HepG2 (cell line): Measurements from ENCODE around the gene IGIP. TPM values are rescaled to one million over a fixed set of nuclear protein-coding genes. Genes with fewer than 3 reads are reported as not detected.
A peak's percentile ranks its signal among the peaks of the same experiment; 100 is the strongest.

Experiments
- ATAC-seq: fragments of 200-7000 bp; cut with Tn5 transposase; 3 replicates; pipeline ENCODE4 v1.9.1; 2020; ENCODE audit warnings: mild to moderate bottlenecking, moderate library complexity
- BruUV-seq: library from RNA; stranded (reverse); fragments of 400-500 nt; replicated peaks from 2 replicates; lab custom pipeline; 2021; lab: Mats Ljungman, UMichigan
- CTCF ChIA-PET: fragments of 300-600 bp; formaldehyde crosslinking; extraction: SDS; loops from one replicate; lab custom pipeline; 2021; ENCODE audit warnings: low total read pairs, inconsistent platforms, low intra/inter-chr PET ratio; lab: Yijun Ruan, JAX
- POLR2A ChIA-PET: fragments of 350-600 bp; sonication (Branson Sonifier 250); formaldehyde crosslinking; loops from one replicate; lab custom pipeline; 2020; ENCODE audit warnings: antibody characterized with exemption, inconsistent platforms; lab: Yijun Ruan, JAX
- DNase-seq: peaks from one replicate; pipeline ENCODE4 v3.0.0-alpha.2; 2015; ENCODE audit warnings: low spot score
- FAIRE-seq: peaks from 3 replicates; lab custom pipeline; 2011; peaks lifted over from hg19 to GRCh38; lab: Jason Lieb, UNC
- H2AFZ ChIP-seq: one replicate; pipeline ENCODE4 v1.6.1; 2011; ENCODE audit warnings: low read length, inconsistent platforms
- H3K27ac ChIP-seq: fragments of 300-600 bp; 3 replicates; pipeline ENCODE4 v1.8.0; 2011; ENCODE audit warnings: mixed run types, mild to moderate bottlenecking, mixed read lengths, low read length, inconsistent platforms; ENCODE audit not compliant: insufficient read depth; ENCODE audit errors: extremely low read length
- H3K27me3 ChIP-seq, 2 experiments: fragments of 200-600 bp in 1 of 2; 2 replicates in 1 of 2; 3 replicates in 1 of 2; pipeline versions ENCODE4 v1.6.0 to v1.8.0; 2011; ENCODE audit warnings: low read length in 2 of 2, mild to moderate bottlenecking in 2 of 2, moderate library complexity in 2 of 2, inconsistent platforms in 1 of 2; ENCODE audit not compliant: insufficient read depth in 2 of 2, control insufficient read depth in 1 of 2
- H3K36me3 ChIP-seq, 2 experiments: fragments of 200-600 bp in 1 of 2; replicated peaks in 1 of 2; 2 replicates in 1 of 2; 3 replicates in 1 of 2; pipeline versions ENCODE4 v1.5.1 to v1.8.0; 2011; ENCODE audit warnings: low read length in 2 of 2, inconsistent platforms in 1 of 2; ENCODE audit not compliant: insufficient read depth in 2 of 2, control insufficient read depth in 1 of 2
- H3K4me1 ChIP-seq: 2 replicates; pipeline ENCODE4 v1.5.1; 2012; ENCODE audit warnings: low read length, inconsistent platforms; ENCODE audit not compliant: insufficient read depth
- H3K4me2 ChIP-seq: 2 replicates; pipeline ENCODE4 v1.6.0; 2011; ENCODE audit warnings: low read depth, low read length, inconsistent platforms
- H3K4me3 ChIP-seq, 3 experiments: fragments of 200-600 bp in 1 of 3; sonication (generic), shearing (Covaris generic) in 1 of 3; replicated peaks in 1 of 3; 2 replicates each; pipeline ENCODE4 v1.5.1; 2011 to 2016; ENCODE audit warnings: low read length in 3 of 3, inconsistent platforms in 2 of 3, low read depth in 2 of 3, mild to moderate bottlenecking in 2 of 3, control low read depth in 1 of 3, mixed read lengths in 1 of 3; ENCODE audit not compliant: insufficient read depth in 1 of 3
- H3K79me2 ChIP-seq: one replicate; pipeline ENCODE4 v1.6.1; 2011; ENCODE audit warnings: low read length, inconsistent platforms; ENCODE audit not compliant: insufficient read depth
- H3K9ac ChIP-seq: 2 replicates; pipeline ENCODE4 v1.6.0; 2011; ENCODE audit warnings: mild to moderate bottlenecking, low read depth, low read length, inconsistent platforms; ENCODE audit not compliant: insufficient read depth
- H3K9me3 ChIP-seq: 2 replicates; pipeline ENCODE4 v1.5.1; 2012; ENCODE audit warnings: mild to moderate bottlenecking, low read length
- H4K20me1 ChIP-seq: 2 replicates; pipeline ENCODE4 v1.6.0; 2011; ENCODE audit warnings: inconsistent platforms, mild to moderate bottlenecking, low read length, moderate library complexity; ENCODE audit not compliant: insufficient read depth
- ATF7 ChIP-seq, 2 experiments: fragments of 450-650 bp in 1 of 2; sonication (generic) in 1 of 2; formaldehyde crosslinking in 1 of 2; IDR thresholded peaks; 2 replicates each; pipeline versions ENCODE4 v1.4.0 to v1.6.1; 2016 to 2020; ENCODE audit warnings: antibody characterized with exemption in 1 of 2, mild to moderate bottlenecking in 1 of 2, missing genetic modification reagents in 1 of 2
- ESRRA ChIP-seq: sonication (generic); formaldehyde crosslinking; IDR thresholded peaks from 2 replicates; pipeline ENCODE4 v1.5.1; 2020; ENCODE audit warnings: mild to moderate bottlenecking, low read depth, missing genetic modification reagents
- ISX ChIP-seq: sonication (generic); formaldehyde crosslinking; conservative IDR thresholded peaks from 2 replicates; pipeline ENCODE4 v1.5.0; 2020; ENCODE audit warnings: missing genetic modification reagents
- KAT8 ChIP-seq: IDR thresholded peaks from 2 replicates; pipeline ENCODE4 v1.6.1; 2016; ENCODE audit warnings: missing genetic modification reagents, missing compliant biosample characterization
- NKX3-1 ChIP-seq: sonication (generic); formaldehyde crosslinking; IDR thresholded peaks from 2 replicates; pipeline ENCODE4 v1.5.0; 2020; ENCODE audit warnings: missing genetic modification reagents
- THYN1 ChIP-seq: sonication (generic); formaldehyde crosslinking; IDR thresholded peaks from 2 replicates; pipeline ENCODE4 v1.8.1; 2023; ENCODE audit warnings: low read depth, mild to moderate bottlenecking, moderate library complexity, missing genetic modification reagents, borderline replicate concordance
- ZFP36 ChIP-seq: fragments of 150-350 bp; IDR thresholded peaks from 2 replicates; pipeline ENCODE4 v1.6.1; 2018; ENCODE audit warnings: borderline replicate concordance, low read length, low read depth; ENCODE audit not compliant: partially characterized antibody
- ZNF121 ChIP-seq: sonication (generic); formaldehyde crosslinking; IDR thresholded peaks from 2 replicates; pipeline ENCODE4 v1.5.0; 2020; ENCODE audit warnings: mild to moderate bottlenecking, missing genetic modification reagents
- ZNF510 ChIP-seq: sonication (generic); formaldehyde crosslinking; IDR thresholded peaks from 2 replicates; pipeline ENCODE4 v1.4.0; 2020; ENCODE audit warnings: low read depth, mild to moderate bottlenecking, missing genetic modification reagents
- ZNF788 ChIP-seq: sonication (generic); formaldehyde crosslinking; IDR thresholded peaks from 2 replicates; pipeline ENCODE4 v1.5.0; 2020; ENCODE audit warnings: mild to moderate bottlenecking, missing genetic modification reagents, borderline replicate concordance
- WGBS: methylation state at CpG from one replicate; pipeline ENCODE4 v1.1.6; 2017; ENCODE audit warnings: low lambda C conversion rate; 5-methylcytosine and 5-hydroxymethylcytosine counted together
- in situ Hi-C: cut with HindIII; loops from 2 replicates; pipeline ENCODE4 v1.10.0; 2017; ENCODE audit warnings: low pct_unique_long_range_greater_than_20kb; ENCODE audit not compliant: extremely low pct_ligation_motif_present
- intact Hi-C: fragments of 100-400 bp; cut with micrococcal nuclease; formaldehyde crosslinking; loops from one replicate; pipeline ENCODE4 v1.10.0; 2022; ENCODE audit not compliant: unreplicated experiment
- polyA plus RNA-seq, 8 experiments: library from polyadenylated mRNA; depleted of rRNA in 3 of 8; stranded (reverse) in 7 of 8; unstranded in 1 of 8; fragments of >200 nt; fragmentation: Illumina TruSeq in 4 of 8; extraction: Trizol in 4 of 8; gene quantifications; 2 replicates each; pipeline versions ENCODE4 v1.2.1 to v1.2.3, GENCODE V29; 2011 to 2016; ENCODE audit warnings: low read depth in 4 of 8, missing spikeins in 1 of 8, mixed read lengths in 1 of 8; ENCODE audit not compliant: insufficient read depth in 1 of 8
- total RNA-seq, 5 experiments: library from RNA; depleted of rRNA; stranded (reverse); fragments of >200 nt; fragmentation: Illumina TruSeq; extraction: Trizol; gene quantifications; 2 replicates each; pipeline ENCODE4 v1.2.3, GENCODE V29; 2016; ENCODE audit warnings: low read depth in 1 of 5
- TF ChIP-seq, protein P1 (sequence below): sonication (generic); formaldehyde crosslinking; IDR thresholded peaks from 2 replicates; pipeline ENCODE4 v1.5.1; 2020; ENCODE audit warnings: missing genetic modification reagents, mild to moderate bottlenecking, borderline replicate concordance
- TF ChIP-seq, protein P2 (sequence below): sonication (generic); formaldehyde crosslinking; IDR thresholded peaks from 2 replicates; pipeline ENCODE4 v1.4.0; 2020; ENCODE audit warnings: missing genetic modification reagents
- TF ChIP-seq, protein P3 (sequence below): sonication (generic); formaldehyde crosslinking; IDR thresholded peaks from 2 replicates; pipeline ENCODE4 v1.5.1; 2020; ENCODE audit warnings: missing genetic modification reagents, mild to moderate bottlenecking, borderline replicate concordance
- TF ChIP-seq, protein P4 (sequence below): sonication (generic); formaldehyde crosslinking; IDR thresholded peaks from 2 replicates; pipeline ENCODE4 v1.8.0; 2022; ENCODE audit warnings: mild to moderate bottlenecking, missing genetic modification reagents, moderate library complexity

The IGIP gene
- total and polyA plus RNA-seq, 2 of the 13 experiments (the other 11 are each of a cell fraction or from before 2014, with no cell fraction given) = 1.7 to 2.1 TPM

DNA sequence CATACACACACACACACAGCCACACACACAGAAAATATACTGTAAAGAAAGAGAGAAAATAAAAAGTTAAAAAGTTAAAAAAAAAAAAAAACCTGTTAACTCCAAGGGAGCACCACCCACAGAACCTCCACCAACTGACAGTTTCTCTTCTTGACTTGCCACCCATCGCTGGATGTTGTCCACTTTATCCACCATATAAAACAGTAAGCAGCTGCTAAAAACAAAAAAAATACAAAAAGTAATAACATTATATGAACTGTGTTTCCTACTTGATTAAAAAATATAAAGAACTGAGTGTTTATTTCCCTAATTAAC is 10.6 kb upstream of the IGIP start:
- peaks cover 28% of the 10 kb centered on the region for H4K20me1 ChIP-seq
- DNase-seq = no peak
- H3K9ac ChIP-seq = peak overlapping the region; percentile 86; the same call in 1 of the 2 replicates
- no peak for FAIRE-seq
- ATAC-seq = no peak
- H3K4me3 ChIP-seq = peak overlapping the region; percentile 86 to 92 (median 89)
- in situ Hi-C loops = no loop called here
- peak overlapping the region; percentile 93 for H3K4me2 ChIP-seq
- no peak overlapping the region for H2AFZ ChIP-seq
- peaks cover 63% of the 10 kb centered on the region for H3K4me1 ChIP-seq
- no TSS peak for BruUV-seq
- H3K9me3 ChIP-seq = no peaks in the 10 kb centered on the region
- peak overlapping the region; percentile 88 for H3K27ac ChIP-seq
- ChIA-PET POLR2A (interaction anchor here (1.2 to 1.8 kb wide), 3 partner anchors 8 to 85 kb away, joined by 3 to 6 read pairs (median 3); no protein-coding TSS in a partner anchor), CTCF (no interaction called here)
- H3K79me2 ChIP-seq = peaks cover 78% of the 10 kb centered on the region
- WGBS = 23% methylated on average over 1 of the region's 1 CpG
- H3K27me3 ChIP-seq = no peaks in the 10 kb centered on the region; a peak in 1 of 5 replicates
- H3K36me3 ChIP-seq = no peaks in the 10 kb centered on the region
- intact Hi-C loops = no loop called here
- TF ChIP-seq ESRRA (CRISPR knock-in tag) (no peak), THYN1 (no peak), ZNF510 (CRISPR knock-in tag) (no peak), ISX (no peak), NKX3-1 (CRISPR knock-in tag) (no peak), ZNF121 (no peak), ZFP36 (no peak), ZNF788 (CRISPR knock-in tag) (no peak), KAT8 (no peak), ATF7 (IDR thresholded peaks at IDR 0.05) (no peak), ATF7 (CRISPR knock-in tag; IDR thresholded peaks at IDR 0.05) (no peak)
- TF ChIP-seq, protein P1, sequence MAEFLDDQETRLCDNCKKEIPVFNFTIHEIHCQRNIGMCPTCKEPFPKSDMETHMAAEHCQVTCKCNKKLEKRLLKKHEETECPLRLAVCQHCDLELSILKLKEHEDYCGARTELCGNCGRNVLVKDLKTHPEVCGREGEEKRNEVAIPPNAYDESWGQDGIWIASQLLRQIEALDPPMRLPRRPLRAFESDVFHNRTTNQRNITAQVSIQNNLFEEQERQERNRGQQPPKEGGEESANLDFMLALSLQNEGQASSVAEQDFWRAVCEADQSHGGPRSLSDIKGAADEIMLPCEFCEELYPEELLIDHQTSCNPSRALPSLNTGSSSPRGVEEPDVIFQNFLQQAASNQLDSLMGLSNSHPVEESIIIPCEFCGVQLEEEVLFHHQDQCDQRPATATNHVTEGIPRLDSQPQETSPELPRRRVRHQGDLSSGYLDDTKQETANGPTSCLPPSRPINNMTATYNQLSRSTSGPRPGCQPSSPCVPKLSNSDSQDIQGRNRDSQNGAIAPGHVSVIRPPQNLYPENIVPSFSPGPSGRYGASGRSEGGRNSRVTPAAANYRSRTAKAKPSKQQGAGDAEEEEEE (CRISPR knock-in tag) = no peak
- TF ChIP-seq, protein P2, sequence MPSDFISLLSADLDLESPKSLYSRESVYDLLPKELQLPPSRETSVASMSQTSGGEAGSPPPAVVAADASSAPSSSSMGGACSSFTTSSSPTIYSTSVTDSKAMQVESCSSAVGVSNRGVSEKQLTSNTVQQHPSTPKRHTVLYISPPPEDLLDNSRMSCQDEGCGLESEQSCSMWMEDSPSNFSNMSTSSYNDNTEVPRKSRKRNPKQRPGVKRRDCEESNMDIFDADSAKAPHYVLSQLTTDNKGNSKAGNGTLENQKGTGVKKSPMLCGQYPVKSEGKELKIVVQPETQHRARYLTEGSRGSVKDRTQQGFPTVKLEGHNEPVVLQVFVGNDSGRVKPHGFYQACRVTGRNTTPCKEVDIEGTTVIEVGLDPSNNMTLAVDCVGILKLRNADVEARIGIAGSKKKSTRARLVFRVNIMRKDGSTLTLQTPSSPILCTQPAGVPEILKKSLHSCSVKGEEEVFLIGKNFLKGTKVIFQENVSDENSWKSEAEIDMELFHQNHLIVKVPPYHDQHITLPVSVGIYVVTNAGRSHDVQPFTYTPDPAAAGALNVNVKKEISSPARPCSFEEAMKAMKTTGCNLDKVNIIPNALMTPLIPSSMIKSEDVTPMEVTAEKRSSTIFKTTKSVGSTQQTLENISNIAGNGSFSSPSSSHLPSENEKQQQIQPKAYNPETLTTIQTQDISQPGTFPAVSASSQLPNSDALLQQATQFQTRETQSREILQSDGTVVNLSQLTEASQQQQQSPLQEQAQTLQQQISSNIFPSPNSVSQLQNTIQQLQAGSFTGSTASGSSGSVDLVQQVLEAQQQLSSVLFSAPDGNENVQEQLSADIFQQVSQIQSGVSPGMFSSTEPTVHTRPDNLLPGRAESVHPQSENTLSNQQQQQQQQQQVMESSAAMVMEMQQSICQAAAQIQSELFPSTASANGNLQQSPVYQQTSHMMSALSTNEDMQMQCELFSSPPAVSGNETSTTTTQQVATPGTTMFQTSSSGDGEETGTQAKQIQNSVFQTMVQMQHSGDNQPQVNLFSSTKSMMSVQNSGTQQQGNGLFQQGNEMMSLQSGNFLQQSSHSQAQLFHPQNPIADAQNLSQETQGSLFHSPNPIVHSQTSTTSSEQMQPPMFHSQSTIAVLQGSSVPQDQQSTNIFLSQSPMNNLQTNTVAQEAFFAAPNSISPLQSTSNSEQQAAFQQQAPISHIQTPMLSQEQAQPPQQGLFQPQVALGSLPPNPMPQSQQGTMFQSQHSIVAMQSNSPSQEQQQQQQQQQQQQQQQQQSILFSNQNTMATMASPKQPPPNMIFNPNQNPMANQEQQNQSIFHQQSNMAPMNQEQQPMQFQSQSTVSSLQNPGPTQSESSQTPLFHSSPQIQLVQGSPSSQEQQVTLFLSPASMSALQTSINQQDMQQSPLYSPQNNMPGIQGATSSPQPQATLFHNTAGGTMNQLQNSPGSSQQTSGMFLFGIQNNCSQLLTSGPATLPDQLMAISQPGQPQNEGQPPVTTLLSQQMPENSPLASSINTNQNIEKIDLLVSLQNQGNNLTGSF = no peak
- TF ChIP-seq, protein P3, sequence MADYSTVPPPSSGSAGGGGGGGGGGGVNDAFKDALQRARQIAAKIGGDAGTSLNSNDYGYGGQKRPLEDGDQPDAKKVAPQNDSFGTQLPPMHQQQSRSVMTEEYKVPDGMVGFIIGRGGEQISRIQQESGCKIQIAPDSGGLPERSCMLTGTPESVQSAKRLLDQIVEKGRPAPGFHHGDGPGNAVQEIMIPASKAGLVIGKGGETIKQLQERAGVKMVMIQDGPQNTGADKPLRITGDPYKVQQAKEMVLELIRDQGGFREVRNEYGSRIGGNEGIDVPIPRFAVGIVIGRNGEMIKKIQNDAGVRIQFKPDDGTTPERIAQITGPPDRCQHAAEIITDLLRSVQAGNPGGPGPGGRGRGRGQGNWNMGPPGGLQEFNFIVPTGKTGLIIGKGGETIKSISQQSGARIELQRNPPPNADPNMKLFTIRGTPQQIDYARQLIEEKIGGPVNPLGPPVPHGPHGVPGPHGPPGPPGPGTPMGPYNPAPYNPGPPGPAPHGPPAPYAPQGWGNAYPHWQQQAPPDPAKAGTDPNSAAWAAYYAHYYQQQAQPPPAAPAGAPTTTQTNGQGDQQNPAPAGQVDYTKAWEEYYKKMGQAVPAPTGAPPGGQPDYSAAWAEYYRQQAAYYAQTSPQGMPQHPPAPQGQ (CRISPR knock-in tag) = no peak
- TF ChIP-seq, protein P4, sequence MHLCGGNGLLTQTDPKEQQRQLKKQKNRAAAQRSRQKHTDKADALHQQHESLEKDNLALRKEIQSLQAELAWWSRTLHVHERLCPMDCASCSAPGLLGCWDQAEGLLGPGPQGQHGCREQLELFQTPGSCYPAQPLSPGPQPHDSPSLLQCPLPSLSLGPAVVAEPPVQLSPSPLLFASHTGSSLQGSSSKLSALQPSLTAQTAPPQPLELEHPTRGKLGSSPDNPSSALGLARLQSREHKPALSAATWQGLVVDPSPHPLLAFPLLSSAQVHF (CRISPR knock-in tag) = no peak
